Measurements from ENCODE around the gene PIGZ.

The PIGZ gene, protein sequence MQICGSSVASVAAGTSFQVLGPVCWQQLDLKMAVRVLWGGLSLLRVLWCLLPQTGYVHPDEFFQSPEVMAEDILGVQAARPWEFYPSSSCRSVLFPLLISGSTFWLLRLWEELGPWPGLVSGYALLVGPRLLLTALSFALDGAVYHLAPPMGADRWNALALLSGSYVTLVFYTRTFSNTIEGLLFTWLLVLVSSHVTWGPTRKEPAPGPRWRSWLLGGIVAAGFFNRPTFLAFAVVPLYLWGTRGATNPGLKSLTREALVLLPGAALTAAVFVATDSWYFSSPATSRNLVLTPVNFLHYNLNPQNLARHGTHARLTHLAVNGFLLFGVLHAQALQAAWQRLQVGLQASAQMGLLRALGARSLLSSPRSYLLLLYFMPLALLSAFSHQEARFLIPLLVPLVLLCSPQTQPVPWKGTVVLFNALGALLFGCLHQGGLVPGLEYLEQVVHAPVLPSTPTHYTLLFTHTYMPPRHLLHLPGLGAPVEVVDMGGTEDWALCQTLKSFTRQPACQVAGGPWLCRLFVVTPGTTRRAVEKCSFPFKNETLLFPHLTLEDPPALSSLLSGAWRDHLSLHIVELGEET

DNA sequence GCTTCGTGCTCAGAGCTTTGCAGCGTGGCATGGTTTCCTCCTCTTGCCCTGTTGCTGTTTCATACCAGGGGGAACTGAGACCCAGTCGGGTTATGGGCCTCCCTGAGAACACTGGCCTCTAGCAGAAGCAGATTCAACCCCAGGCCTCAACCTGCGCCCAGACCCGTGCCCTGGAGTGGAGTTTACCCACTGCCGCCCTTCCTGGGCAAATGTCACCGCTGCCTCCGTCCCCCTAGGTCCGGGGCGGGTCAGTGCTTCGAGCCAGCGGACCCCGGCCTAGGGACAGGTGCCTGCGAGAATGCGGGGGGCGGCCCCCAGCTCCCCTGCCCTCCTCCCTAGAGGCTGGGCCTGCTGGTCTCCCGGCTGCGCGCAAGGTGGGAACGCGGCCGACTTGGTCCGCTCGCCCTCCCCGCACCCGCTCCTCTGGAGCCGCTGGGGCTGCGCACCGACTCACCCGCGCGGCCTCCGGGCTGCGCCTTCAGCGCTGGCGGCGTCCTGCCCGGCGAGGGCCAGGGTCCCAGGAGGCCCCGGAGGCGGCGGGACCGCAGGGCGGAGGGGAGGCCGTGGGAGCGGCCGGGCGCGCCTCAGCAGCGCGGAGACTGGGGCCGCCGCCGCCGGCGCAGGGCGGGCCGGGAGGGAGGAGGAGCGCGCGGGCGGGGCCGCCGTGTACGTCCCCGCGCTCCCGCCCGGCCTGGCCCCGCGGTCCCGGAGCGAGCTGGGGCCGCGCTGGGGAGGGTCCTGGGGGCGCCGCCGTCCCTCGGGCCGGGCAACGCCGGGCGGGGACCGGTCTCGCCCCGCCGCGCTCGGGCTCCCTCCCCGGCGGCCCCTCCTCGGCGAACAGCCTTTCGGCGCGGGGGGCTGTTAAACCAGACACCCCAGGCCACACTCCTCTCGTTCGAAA, at the start of gene PIGZ:
Gene PIGZ (minus strand): TSS at position 601 of the 901 bp plus-strand sequence. CDS start 16,802 bp downstream, outside the sequence.
- ChIA-PET POLR2A (interaction anchor here (1.0 kb wide), 1 partner anchor 26 kb away, joined by 4 read pairs; the partner anchor contains the start of gene NCBP2), CTCF (interaction anchor here (1.0 to 3.9 kb wide), 5 partner anchors 9 to 360 kb away, joined by 3 to 24 read pairs (median 4); partner anchors contain the start of gene NCBP2)
- DNase-seq (ENCODE audit: low read depth, low spot score), result no peak

DNA sequence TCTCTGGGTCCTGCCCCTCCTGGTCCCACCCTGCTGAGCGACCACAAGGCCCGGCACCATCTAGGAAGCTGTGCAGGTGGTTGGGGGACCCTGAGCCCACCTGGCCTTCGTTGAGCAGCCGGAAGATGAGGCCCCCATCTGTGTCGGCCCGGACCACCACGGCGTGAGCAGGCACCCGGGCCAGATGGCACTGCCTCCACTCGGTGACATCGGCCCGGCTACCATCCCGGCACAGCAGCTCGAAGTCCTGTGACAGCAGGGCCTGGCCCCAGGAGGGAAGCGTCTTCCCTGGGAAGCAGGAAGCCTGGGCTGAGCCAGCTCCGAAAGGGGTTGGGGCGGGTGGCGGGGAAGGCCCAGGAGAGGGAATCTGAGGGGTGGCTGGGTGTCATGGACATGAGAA, 48.4 kb upstream of the PIGZ start:
- ChIA-PET CTCF (interaction anchor here (1.3 to 3.1 kb wide), 5 partner anchors 10 to 39 kb away, joined by 3 to 24 read pairs (median 6); partner anchors contain the start of gene MELTF), POLR2A (no interaction called here)
- TF ChIP-seq, protein P1, sequence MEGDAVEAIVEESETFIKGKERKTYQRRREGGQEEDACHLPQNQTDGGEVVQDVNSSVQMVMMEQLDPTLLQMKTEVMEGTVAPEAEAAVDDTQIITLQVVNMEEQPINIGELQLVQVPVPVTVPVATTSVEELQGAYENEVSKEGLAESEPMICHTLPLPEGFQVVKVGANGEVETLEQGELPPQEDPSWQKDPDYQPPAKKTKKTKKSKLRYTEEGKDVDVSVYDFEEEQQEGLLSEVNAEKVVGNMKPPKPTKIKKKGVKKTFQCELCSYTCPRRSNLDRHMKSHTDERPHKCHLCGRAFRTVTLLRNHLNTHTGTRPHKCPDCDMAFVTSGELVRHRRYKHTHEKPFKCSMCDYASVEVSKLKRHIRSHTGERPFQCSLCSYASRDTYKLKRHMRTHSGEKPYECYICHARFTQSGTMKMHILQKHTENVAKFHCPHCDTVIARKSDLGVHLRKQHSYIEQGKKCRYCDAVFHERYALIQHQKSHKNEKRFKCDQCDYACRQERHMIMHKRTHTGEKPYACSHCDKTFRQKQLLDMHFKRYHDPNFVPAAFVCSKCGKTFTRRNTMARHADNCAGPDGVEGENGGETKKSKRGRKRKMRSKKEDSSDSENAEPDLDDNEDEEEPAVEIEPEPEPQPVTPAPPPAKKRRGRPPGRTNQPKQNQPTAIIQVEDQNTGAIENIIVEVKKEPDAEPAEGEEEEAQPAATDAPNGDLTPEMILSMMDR (IDR thresholded peaks at IDR 0.05; ENCODE audit: insufficient read depth, low read length, missing control alignments), result no peak
- H3K4me3 ChIP-seq (ENCODE audit: low read depth, low read length), result no peak overlapping the region
- no peak for DNase-seq (ENCODE audit: low read depth, low spot score)

More for the DNA sequence above, at the start of gene PIGZ:
- TF ChIP-seq, protein P1 (IDR thresholded peaks at IDR 0.05; ENCODE audit: insufficient read depth, low read length, missing control alignments), result no peak
- peak within 1 kb of the TSS; percentile 60 for H3K4me3 ChIP-seq (ENCODE audit: low read depth, low read length)

DNA sequence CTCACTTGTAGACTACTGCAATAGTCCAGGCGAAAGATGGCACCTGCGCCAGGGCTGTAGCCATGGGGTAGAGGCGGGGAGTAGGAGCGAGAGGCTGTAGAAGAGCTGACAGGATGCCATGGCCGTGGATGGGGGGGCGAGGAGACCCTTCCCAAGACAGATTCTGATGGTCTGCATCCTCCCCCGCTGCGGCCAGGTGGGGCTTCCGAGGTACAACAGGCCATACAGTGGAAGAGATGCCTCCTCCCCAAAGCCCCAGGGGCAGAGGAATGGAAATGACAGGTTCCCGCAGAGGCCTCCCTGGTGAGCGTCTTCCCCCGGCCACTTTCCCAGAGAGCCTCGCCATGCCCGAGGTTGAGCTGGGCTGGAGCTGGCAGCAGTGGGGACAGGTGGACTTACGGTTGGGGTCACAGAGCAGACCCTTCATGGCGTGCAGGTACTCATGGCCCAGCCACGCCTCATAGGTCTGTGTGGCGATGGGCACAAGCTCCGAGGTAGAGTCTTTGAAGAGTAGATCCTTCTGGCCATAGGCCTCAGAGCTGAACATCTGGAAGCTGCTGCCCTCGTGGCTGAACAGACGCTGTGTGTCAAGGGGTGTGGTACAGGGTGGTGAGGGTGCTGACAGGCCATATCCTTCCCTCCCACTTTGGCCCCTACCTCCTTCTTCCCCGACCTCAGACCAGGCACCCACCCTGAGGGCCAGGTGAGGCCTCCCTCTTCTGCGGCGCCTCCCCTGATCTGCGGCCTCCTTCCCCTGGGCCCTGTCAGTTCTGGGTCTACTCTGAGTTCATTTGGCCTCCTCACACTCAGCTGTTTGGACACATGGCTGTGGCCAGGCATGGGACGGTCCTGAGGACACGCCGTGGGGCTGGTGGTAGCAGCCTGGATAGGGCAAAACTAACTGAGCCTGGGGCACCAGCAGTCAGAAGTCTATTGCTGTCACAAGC, 47.4 kb upstream of the PIGZ start:
- CTCF ChIA-PET, result interaction anchor here (1.3 to 3.1 kb wide), 3 partner anchors 13 to 38 kb away, joined by 3 to 24 read pairs (median 7); partner anchors contain the start of gene MELTF
- DNase-seq (ENCODE audit: low read depth, low spot score), result no peak
- H3K4me3 ChIP-seq (ENCODE audit: low read depth, low read length), result no peak overlapping the region
- TF ChIP-seq, protein P1 (IDR thresholded peaks at IDR 0.05; ENCODE audit: insufficient read depth, low read length, missing control alignments), result no peak
- POLR2A ChIA-PET, result no interaction called here

DNA sequence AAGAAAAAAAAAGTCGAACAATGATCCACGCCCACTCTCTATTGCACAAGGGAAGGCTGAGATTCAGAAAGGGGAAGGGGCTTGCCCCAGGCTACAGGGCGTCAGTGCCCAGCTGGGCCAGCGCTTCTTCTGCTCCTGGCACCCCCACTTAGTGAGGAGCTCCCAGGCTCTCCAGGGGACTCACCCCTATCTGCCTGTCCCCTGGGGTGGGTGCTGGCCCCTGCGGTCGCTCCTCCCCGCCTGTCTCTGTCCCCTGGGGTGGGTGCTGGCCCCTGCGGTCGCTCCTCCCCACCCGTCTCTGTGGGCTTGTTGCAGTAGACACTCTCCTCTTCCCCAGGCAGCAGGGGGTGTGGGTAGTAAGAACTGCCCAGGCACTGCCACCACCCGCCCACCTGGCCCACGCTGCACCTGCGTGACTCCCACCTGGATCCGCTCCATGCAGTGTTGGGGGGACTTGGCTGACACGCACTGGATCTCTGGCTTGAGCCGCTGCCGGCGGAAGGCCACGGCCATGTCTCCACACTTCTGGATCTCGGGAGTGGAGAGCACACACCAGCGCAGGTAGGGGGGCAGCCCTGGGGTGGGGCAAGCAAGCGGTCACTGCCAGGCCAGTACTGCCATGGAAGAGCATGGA, 46.4 kb upstream of the PIGZ start:
- DNase-seq (ENCODE audit: low read depth, low spot score), result no peak
- ChIA-PET POLR2A (no interaction called here), CTCF (interaction anchor here (1.0 to 3.1 kb wide), 2 partner anchors 14 kb away, joined by 3 to 24 read pairs; partner anchors contain the start of gene MELTF)
- H3K4me3 ChIP-seq (ENCODE audit: low read depth, low read length), result no peak overlapping the region
- TF ChIP-seq, protein P1 (IDR thresholded peaks at IDR 0.05; ENCODE audit: insufficient read depth, low read length, missing control alignments), result no peak

DNA sequence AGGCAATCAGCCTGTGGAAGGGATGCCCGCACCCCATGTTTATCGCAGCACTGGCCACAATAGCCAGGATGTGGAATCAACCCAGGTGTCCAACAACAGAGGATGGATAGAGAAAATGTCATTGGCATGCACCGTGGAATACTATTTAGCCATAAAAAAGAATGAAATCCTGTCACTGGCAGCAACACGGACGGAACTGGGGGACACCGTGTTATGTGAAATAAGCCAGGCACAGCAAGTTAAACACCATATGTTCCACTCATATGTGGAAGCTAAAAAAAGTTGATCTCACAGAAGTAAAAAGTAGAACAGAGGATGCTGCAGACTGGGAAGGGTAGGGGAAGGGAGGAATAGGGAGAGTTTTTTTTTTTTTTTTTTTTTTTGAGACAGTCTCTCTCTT, 45.4 kb upstream of the PIGZ start:
- CTCF ChIA-PET, result interaction anchor here (1.0 to 1.7 kb wide), 2 partner anchors 11 to 15 kb away, joined by 3 to 6 read pairs; partner anchors contain the start of gene MELTF

More for the DNA sequence above, 45.4 kb upstream of the PIGZ start:
- POLR2A ChIA-PET, result no interaction called here
- TF ChIP-seq, protein P1 (IDR thresholded peaks at IDR 0.05; ENCODE audit: insufficient read depth, low read length, missing control alignments), result no peak
- H3K4me3 ChIP-seq (ENCODE audit: low read depth, low read length), result no peak overlapping the region
- no peak for DNase-seq (ENCODE audit: low read depth, low spot score)
